AG20443 (cell line): ENCODE measurements around the gene MEF2C.
"Not testable (repeated sequence)": the region's sequence is repeated elsewhere in the genome, so short reads cannot be mapped to it uniquely, and the experiment has no call there.

ENCODE experiments used
- DNase-seq: peaks from one replicate; pipeline ENCODE4 v3.0.0; 2012; ENCODE audit warnings: low spot score, mixed read lengths

MEF2C gene

DNA sequence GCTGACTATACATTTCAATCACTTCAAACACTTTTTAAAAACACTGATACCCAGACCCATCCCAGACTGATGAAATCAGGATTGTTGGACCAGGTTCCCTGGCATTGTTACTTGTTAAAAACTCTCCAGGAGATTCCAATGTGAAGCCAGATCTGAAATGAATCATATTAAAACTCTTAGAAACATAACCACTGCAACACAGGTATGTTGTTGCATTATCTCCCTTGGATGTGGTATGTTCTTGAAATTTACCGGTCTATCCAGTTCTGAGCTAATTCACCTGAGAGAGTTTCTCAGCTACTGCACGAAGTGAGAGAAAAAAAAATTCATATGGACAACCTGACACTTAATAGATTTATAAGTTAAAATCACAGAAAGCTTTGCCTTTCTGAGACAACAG lies 21.8 kb downstream of the MEF2C start:
- no peak for DNase-seq

- DNase-seq: peak; percentile 60
Observed at GRCh38 chr5:88860501-88860900, 22.5 kb downstream of the MEF2C start.

- DNase-seq: no peak
Observed at GRCh38 chr5:88858392-88858791, 24.6 kb downstream of the MEF2C start.

GRCh38 chr5:88856381-88856780 lies 26.6 kb downstream of the MEF2C start:
- DNase-seq: not testable (repeated sequence)

DNA sequence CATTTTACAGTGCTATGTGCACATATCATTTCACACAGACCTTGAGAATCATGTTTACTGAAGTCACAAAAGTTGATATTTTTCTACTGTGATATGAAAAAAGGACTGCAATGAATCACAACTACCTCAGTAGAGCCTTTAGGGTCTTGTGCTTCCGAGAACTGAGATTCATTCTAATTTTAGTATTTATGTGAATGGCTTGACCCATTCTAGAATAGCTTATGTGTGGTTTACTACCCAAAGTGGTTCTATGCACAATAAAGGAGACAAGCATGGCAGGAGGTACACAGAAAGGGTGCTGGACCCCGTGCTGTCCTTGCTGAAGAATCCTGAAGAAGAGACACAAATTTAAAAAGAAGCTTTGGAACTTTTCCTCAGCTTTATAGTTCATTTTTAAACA lies 28.2 kb downstream of the MEF2C start:
- DNase-seq: no peak

- DNase-seq: no peak
Observed at GRCh38 chr5:88847420-88847819, 35.6 kb downstream of the MEF2C start.

DNA sequence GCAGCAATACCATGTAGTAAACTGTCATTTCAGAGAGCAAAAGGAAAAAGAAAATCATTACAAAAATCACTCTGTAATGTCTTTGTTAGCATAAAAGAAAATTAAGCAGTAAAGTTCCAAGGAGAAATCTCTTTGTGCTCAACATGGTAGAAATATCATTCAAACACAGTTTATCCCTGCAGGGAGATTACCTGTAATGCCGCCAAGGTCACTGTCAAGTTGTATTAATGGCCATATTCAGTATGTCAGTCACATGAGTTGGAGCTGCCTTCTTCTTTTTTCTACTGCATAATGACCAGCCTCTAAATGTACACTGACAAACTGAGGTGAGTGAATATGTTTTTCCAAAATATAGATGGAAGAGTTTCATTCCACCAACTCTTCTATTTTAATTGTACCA lies 36.5 kb downstream of the MEF2C start:
- DNase-seq: no peak

GRCh38 chr5:88845081-88845697 lies 37.8 kb downstream of the MEF2C start:
- no peak for DNase-seq

DNA sequence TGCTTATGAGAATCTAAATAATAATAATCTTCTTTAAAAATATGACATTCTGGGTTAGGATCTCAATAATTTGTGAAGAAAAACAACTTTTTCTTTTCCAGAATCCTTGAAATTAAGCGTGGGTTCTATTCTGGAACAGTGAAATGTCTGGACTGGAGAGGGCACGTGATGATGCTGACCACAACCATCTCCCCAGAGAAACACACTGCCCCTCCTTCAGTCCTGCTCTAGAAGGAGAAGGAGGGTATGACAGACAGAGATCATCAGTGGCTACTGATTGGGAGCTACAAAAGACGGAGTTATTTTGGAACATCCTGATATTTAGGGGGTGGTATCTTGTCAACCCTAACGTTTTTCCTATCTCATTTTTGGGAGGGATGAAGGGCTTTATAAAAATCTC lies 40.2 kb downstream of the MEF2C start:
- no peak for DNase-seq

DNA sequence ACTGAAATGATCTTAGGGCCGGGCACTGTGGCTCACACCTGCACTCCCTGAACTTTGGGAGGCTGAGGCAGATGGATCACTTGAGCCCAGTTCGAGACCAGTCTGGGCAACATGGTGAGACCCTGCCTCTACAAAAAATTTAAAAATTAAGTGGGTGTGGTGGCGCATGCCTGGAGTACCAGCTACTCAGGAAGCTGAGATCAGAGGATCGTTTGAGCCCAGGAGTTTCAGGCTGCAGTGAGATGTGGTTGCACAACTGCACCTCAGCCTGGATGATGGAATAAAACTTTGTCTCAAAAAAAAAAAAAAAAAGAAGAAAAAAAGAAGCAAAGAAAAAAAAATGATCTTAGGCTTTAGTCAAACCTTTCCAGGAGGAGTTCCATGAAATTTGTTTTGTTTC lies 41.8 kb downstream of the MEF2C start:
- no peak for DNase-seq

GRCh38 chr5:88840495-88840894 lies 42.5 kb downstream of the MEF2C start:
- DNase-seq: no peak

DNA sequence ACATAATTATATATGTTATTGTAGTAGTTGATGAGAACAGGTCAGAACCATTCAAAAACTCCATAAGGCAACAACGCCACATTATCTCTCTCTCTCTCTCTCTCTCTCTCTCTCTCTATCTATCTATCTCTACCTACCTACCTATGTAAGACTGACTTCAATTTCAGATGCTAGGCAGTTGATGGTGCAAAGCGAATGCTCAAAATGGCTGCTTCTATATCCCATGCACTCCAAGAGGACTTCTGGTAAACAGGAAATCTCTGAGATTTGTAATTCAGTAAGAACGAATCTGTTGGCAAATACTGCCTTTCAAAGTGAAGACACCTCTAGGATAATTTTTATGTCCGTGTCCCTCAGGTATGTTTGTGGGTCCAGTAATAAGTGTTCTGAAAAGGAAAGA lies 43.7 kb downstream of the MEF2C start:
- no peak for DNase-seq

DNA sequence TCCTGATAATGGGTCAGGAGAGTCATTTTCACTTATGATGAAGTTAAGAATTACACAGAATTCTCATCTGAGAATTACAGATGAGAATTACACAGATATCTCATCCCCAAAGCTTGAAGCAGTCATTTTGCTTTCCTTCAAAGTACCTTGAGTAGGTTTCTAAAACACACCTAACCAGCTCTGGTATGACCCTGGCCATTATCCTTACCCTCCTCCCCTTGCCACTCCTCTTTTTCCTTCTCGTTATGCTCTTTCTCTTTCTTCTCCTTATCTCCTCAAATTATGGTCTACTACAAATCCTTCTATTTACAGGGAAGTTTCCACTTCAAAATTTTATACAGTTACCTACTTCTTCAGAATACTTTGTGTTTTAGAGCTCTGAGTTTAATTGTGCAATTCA lies 44.5 kb downstream of the MEF2C start:
- no peak for DNase-seq

DNA sequence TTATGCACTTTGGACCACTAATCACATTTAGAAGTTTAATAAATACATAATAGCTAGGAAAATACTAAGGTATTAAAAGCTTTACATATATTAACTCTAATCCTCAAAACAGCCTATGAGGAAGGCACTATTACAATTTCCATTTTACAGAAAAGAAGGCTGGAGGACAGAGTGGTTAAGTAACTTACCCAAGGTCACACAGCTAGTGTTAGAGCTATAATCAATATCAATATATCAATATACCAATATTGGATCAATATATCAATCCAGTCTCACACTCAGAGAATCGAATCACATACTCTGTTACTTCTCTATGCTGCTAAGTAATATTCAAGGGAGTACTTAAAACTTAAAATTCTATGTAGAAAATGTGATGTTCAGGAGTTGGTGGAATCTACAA lies 45.2 kb downstream of the MEF2C start:
- DNase-seq: no peak

- no peak for DNase-seq
Observed at GRCh38 chr5:88837222-88837621, 45.8 kb downstream of the MEF2C start.

GRCh38 chr5:88836195-88836838 lies 46.7 kb downstream of the MEF2C start:
- DNase-seq: peak; percentile 19

- DNase-seq: no peak
Observed at GRCh38 chr5:88834499-88834898, 48.5 kb downstream of the MEF2C start.

- DNase-seq: no peak
Observed at GRCh38 chr5:88834131-88834462, 48.9 kb downstream of the MEF2C start.

GRCh38 chr5:88833371-88834130 lies 49.4 kb downstream of the MEF2C start:
- peak; percentile 73 for DNase-seq

- no peak for DNase-seq
Observed at GRCh38 chr5:88831816-88832215, 51.2 kb downstream of the MEF2C start.

- DNase-seq: no peak
Observed at GRCh38 chr5:88830567-88830966, 52.4 kb downstream of the MEF2C start.

DNA sequence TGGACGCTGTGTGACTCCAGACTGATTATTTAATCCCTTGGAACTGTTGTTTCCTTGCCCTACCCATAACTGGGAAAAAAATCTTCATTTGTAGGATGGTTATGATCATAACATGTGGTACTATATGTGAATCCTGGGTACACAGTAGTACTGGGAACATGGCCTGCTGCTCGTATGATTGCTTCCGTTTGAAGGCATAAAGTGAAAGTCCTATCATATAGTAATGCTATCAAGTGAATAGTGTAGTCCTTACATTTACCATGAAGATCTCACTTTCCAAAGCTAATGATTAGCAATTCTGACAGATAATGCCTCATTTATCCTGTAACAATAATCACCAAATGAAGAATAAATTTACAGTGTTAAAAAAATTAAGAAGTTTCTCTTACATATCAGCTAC lies 53.2 kb downstream of the MEF2C start:
- DNase-seq: peak; percentile 12

- DNase-seq: peak; percentile 38
Observed at GRCh38 chr5:88829054-88829453, 53.9 kb downstream of the MEF2C start.

DNA sequence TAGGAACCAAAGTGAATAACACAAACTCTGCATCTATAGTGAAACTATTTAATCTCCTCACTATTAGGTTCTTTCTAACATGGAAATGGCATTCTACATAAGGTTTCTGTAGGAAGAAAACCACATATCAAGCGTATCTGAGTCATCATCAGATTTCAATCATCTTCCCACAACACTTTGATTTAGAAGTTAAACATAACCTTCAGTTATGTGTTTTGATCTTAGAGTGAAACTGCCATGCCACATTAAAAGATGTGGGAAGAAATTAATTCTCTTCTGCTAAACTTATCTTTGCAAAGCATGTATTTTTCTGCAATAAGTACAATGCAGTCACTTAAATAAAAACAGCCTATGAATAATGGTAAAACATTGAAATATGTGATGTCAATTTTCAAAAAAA lies 55.0 kb downstream of the MEF2C start:
- no peak for DNase-seq
